ENCODE results near the gene EEFSEC. TPM values are rescaled to one million over a fixed set of nuclear protein-coding genes. Genes with fewer than 3 reads are reported as not detected.

EEFSEC gene
- total RNA-seq, 1 donor = 3.0 TPM

DNA sequence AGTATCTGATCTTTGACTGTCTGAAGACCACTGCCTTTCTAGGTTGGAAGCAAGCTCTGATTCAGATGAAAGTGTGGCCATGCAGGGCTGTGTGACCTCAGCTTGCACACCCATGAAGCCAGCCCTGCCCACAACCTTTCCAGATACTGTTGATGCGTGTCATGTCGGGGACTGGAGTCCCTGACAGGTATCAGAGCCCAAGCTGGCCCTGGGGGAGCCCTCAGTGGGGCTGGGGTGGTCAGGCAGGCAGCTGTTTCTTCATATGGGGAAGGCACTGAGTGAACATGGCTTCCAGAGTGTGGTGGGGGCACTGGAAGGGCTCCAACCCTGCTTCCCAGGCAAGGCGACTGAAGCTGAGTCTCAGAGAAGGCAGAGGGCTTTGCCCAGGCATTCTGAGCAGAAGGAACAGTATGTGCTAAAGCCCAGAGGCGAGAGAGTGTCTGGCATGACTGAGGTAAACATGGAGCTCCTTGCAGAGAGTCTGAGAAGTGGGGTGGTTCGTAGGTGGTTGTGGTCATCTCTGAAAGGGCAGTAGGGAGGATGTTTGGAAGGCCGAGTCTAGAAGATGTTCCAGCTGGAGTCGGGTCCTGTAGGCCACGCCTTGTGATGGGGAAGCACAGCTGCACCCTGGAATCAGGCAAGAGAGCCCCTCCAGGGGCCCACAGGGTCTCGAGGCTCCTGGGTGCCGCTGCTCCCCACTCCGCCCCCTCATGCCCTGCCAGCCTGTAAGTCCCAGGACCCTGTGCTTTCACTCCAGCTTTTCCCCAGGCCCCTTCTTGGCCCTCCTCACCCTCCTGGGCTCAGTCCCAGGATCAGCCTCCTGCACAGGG lies 122.2 kb downstream of the EEFSEC start:
- TF ChIP-seq, protein P1, sequence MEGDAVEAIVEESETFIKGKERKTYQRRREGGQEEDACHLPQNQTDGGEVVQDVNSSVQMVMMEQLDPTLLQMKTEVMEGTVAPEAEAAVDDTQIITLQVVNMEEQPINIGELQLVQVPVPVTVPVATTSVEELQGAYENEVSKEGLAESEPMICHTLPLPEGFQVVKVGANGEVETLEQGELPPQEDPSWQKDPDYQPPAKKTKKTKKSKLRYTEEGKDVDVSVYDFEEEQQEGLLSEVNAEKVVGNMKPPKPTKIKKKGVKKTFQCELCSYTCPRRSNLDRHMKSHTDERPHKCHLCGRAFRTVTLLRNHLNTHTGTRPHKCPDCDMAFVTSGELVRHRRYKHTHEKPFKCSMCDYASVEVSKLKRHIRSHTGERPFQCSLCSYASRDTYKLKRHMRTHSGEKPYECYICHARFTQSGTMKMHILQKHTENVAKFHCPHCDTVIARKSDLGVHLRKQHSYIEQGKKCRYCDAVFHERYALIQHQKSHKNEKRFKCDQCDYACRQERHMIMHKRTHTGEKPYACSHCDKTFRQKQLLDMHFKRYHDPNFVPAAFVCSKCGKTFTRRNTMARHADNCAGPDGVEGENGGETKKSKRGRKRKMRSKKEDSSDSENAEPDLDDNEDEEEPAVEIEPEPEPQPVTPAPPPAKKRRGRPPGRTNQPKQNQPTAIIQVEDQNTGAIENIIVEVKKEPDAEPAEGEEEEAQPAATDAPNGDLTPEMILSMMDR (IDR thresholded peaks at IDR 0.05; ENCODE audit: insufficient read depth, low read depth, low read length) = no peak
- no peak for DNase-seq (ENCODE audit: low read depth)
- no peak overlapping the region for H3K4me3 ChIP-seq (ENCODE audit: low read depth, low read length)

GRCh38 chr3:128276146-128276435 lies 122.8 kb downstream of the EEFSEC start:
- no peak for DNase-seq (ENCODE audit: low read depth)
- H3K4me3 ChIP-seq (ENCODE audit: low read depth, low read length) = no peak overlapping the region
- TF ChIP-seq, protein P1 (IDR thresholded peaks at IDR 0.05; ENCODE audit: insufficient read depth, low read depth, low read length) = no peak

- H3K4me3 ChIP-seq (ENCODE audit: low read depth, low read length) = no peak overlapping the region
- TF ChIP-seq, protein P1 (IDR thresholded peaks at IDR 0.05; ENCODE audit: insufficient read depth, low read depth, low read length) = no peak
- DNase-seq (ENCODE audit: low read depth) = no peak
Measured at GRCh38 chr3:128276577-128277183, 123.4 kb downstream of the EEFSEC start.

- DNase-seq (ENCODE audit: low read depth) = no peak
- TF ChIP-seq, protein P1 (IDR thresholded peaks at IDR 0.05; ENCODE audit: insufficient read depth, low read depth, low read length) = no peak
- H3K4me3 ChIP-seq (ENCODE audit: low read depth, low read length) = no peak overlapping the region
Measured at GRCh38 chr3:128277378-128278069, 124.2 kb downstream of the EEFSEC start.

- TF ChIP-seq, protein P1 (IDR thresholded peaks at IDR 0.05; ENCODE audit: insufficient read depth, low read depth, low read length) = no peak
- H3K4me3 ChIP-seq (ENCODE audit: low read depth, low read length) = no peak overlapping the region
- DNase-seq (ENCODE audit: low read depth) = no peak
Measured at GRCh38 chr3:128278130-128278529, 124.8 kb downstream of the EEFSEC start.

GRCh38 chr3:128278761-128279600 lies 125.7 kb downstream of the EEFSEC start:
- H3K4me3 ChIP-seq (ENCODE audit: low read depth, low read length) = no peak overlapping the region
- peak; percentile 92 for DNase-seq (ENCODE audit: low read depth)
- TF ChIP-seq, protein P1 (IDR thresholded peaks at IDR 0.05; ENCODE audit: insufficient read depth, low read depth, low read length) = no peak

Measured in fibroblast of villous mesenchyme (primary cell).